HEK293 (cell line): ENCODE measurements around the gene CDKN2A.

Experiments
- CTCF ChIA-PET: fragments of 350-600 bp; formaldehyde crosslinking; extraction: SDS; loops from one replicate; lab custom pipeline; 2021; ENCODE audit warnings: antibody characterized with exemption; lab: Yijun Ruan, JAX
- POLR2A ChIA-PET: fragments of 300-600 bp; formaldehyde crosslinking; extraction: SDS; loops from one replicate; lab custom pipeline; 2020; ENCODE audit warnings: antibody characterized with exemption, inconsistent platforms; lab: Yijun Ruan, JAX
- H3K27ac ChIP-seq: fragments of 200-500 bp; sonication (Bioruptor generic); 2 replicates; pipeline ENCODE4 v1.5.1; 2014; ENCODE audit warnings: low read depth, low read length, control low read depth, inconsistent platforms; ENCODE audit errors: extremely low read depth
- H3K36me3 ChIP-seq, 2 experiments: fragments of 200-500 bp in 1 of 2; sonication (Bioruptor generic) in 1 of 2; 1 replicate in 1 of 2; 2 replicates in 1 of 2; pipeline ENCODE4 v1.5.1; 2014 to 2017; ENCODE audit warnings: inconsistent platforms in 2 of 2, low read length in 2 of 2; ENCODE audit not compliant: control insufficient read depth in 2 of 2, insufficient read depth in 1 of 2
- H3K4me1 ChIP-seq: fragments of 200-500 bp; sonication (Bioruptor generic); 2 replicates; pipeline ENCODE4 v1.5.1; 2014; ENCODE audit warnings: mild to moderate bottlenecking, low read length, inconsistent platforms; ENCODE audit not compliant: control insufficient read depth, insufficient read depth
- H3K4me3 ChIP-seq: 2 replicates; pipeline ENCODE4 v1.5.1; 2011; ENCODE audit warnings: low read depth, mild to moderate bottlenecking, control low read depth, low read length, moderate library complexity
- H3K9me3 ChIP-seq: fragments of 200-500 bp; sonication (Bioruptor generic); 2 replicates; pipeline ENCODE4 v1.5.1; 2014; ENCODE audit warnings: low read depth, low read length, inconsistent platforms; ENCODE audit not compliant: control insufficient read depth, insufficient read depth
- GLIS1 ChIP-seq: fragments of 450-650 bp; formaldehyde crosslinking; IDR thresholded peaks from 2 replicates; pipeline ENCODE4 v1.5.1; 2016; ENCODE audit warnings: missing biosample characterization, missing genetic modification characterization
- PRDM10 ChIP-seq: fragments of 450-650 bp; formaldehyde crosslinking; IDR thresholded peaks from 2 replicates; pipeline ENCODE4 v1.5.1; 2016; ENCODE audit warnings: missing biosample characterization, missing genetic modification characterization
- RBAK ChIP-seq: fragments of 450-650 bp; formaldehyde crosslinking; IDR thresholded peaks from 2 replicates; pipeline ENCODE4 v1.5.1; 2016; ENCODE audit warnings: missing biosample characterization, missing genetic modification characterization
- YY2 ChIP-seq: fragments of 450-650 bp; formaldehyde crosslinking; IDR thresholded peaks from 2 replicates; pipeline ENCODE4 v1.5.1; 2016; ENCODE audit warnings: missing biosample characterization, missing genetic modification characterization
- ZNF10 ChIP-seq: fragments of 450-650 bp; formaldehyde crosslinking; IDR thresholded peaks from 2 replicates; pipeline ENCODE4 v1.5.1; 2017; ENCODE audit warnings: missing biosample characterization, missing genetic modification characterization
- ZNF146 ChIP-seq: fragments of 450-650 bp; formaldehyde crosslinking; IDR thresholded peaks from 2 replicates; pipeline ENCODE4 v1.5.1; 2016; ENCODE audit warnings: missing biosample characterization, missing genetic modification characterization
- ZNF202 ChIP-seq: fragments of 450-650 bp; formaldehyde crosslinking; IDR thresholded peaks from 2 replicates; pipeline ENCODE4 v1.5.1; 2016; ENCODE audit warnings: missing biosample characterization, missing genetic modification characterization, borderline replicate concordance
- ZNF239 ChIP-seq: fragments of 450-650 bp; formaldehyde crosslinking; IDR thresholded peaks from 2 replicates; pipeline ENCODE4 v1.5.1; 2016; ENCODE audit warnings: missing biosample characterization, missing genetic modification characterization
- ZNF24 ChIP-seq: fragments of 450-650 bp; formaldehyde crosslinking; IDR thresholded peaks from 2 replicates; pipeline ENCODE4 v1.5.1; 2016; ENCODE audit warnings: missing biosample characterization, missing genetic modification characterization
- ZNF248 ChIP-seq: fragments of 450-650 bp; formaldehyde crosslinking; IDR thresholded peaks from 2 replicates; pipeline ENCODE4 v1.5.1; 2017; ENCODE audit warnings: missing biosample characterization, missing genetic modification characterization
- ZNF416 ChIP-seq: fragments of 450-650 bp; formaldehyde crosslinking; IDR thresholded peaks from 2 replicates; pipeline ENCODE4 v1.5.1; 2016; ENCODE audit warnings: missing biosample characterization, missing genetic modification characterization
- ZNF514 ChIP-seq: fragments of 450-650 bp; formaldehyde crosslinking; IDR thresholded peaks from 2 replicates; pipeline ENCODE4 v1.5.1; 2016; ENCODE audit warnings: missing biosample characterization, missing genetic modification characterization
- ZNF518A ChIP-seq: fragments of 450-650 bp; formaldehyde crosslinking; conservative IDR thresholded peaks from 2 replicates; pipeline ENCODE4 v1.5.1; 2016; ENCODE audit warnings: low read depth, missing biosample characterization, missing genetic modification characterization
- ZNF596 ChIP-seq: fragments of 450-650 bp; IDR thresholded peaks from 2 replicates; pipeline ENCODE4 v1.5.0; 2018; ENCODE audit warnings: missing biosample characterization, mild to moderate bottlenecking, missing genetic modification characterization, moderate library complexity
- ZNF610 ChIP-seq: fragments of 450-650 bp; formaldehyde crosslinking; IDR thresholded peaks from 2 replicates; pipeline ENCODE4 v1.5.1; 2016; ENCODE audit warnings: missing biosample characterization, missing genetic modification characterization, borderline replicate concordance
- ZNF654 ChIP-seq: fragments of 450-650 bp; formaldehyde crosslinking; IDR thresholded peaks from 2 replicates; pipeline ENCODE4 v1.5.1; 2016; ENCODE audit warnings: low read depth, missing biosample characterization, missing genetic modification characterization
- ZNF660 ChIP-seq: fragments of 450-650 bp; IDR thresholded peaks from 2 replicates; pipeline ENCODE4 v1.5.1; 2018; ENCODE audit warnings: missing biosample characterization, mild to moderate bottlenecking, missing genetic modification characterization
- ZNF664 ChIP-seq: fragments of 450-650 bp; formaldehyde crosslinking; IDR thresholded peaks from 2 replicates; pipeline ENCODE4 v1.5.1; 2016; ENCODE audit warnings: missing biosample characterization, missing genetic modification characterization
- ZSCAN18 ChIP-seq: fragments of 450-650 bp; formaldehyde crosslinking; IDR thresholded peaks from 2 replicates; pipeline ENCODE4 v1.5.1; 2016; ENCODE audit warnings: missing biosample characterization, missing genetic modification characterization
- ZSCAN4 ChIP-seq: fragments of 450-650 bp; formaldehyde crosslinking; IDR thresholded peaks from 2 replicates; pipeline ENCODE4 v1.5.1; 2017; ENCODE audit warnings: missing biosample characterization, missing genetic modification characterization

CDKN2A gene

GRCh38 chr9:21998026-21998425 lies 3.8 kb upstream of the CDKN2A start (continued):
- TF ChIP-seq ZSCAN18 (no peak), ZNF416 (tag by site-specific recombination) (no peak), ZNF654 (tag by site-specific recombination) (no peak), ZNF239 (tag by site-specific recombination) (no peak), ZNF248 (tag by site-specific recombination) (no peak), ZNF146 (tag by site-specific recombination) (no peak), ZNF610 (tag by site-specific recombination) (no peak), YY2 (tag by site-specific recombination) (no peak)

GRCh38 chr9:21997480-21997879 lies 3.3 kb upstream of the CDKN2A start:
- peaks cover 13% of the 10 kb centered on the region; the same call in 1 of the 2 replicates for H3K4me1 ChIP-seq
- ChIA-PET CTCF (interaction anchor here (0.6 to 4.3 kb wide), 4 partner anchors 10 to 191 kb away, joined by 3 to 29 read pairs (median 4); partner anchors contain the start of gene CDKN2B), POLR2A (interaction anchor here (0.6 to 7.6 kb wide), 2 partner anchors 10 to 86 kb away, joined by 3 to 156 read pairs; partner anchors contain the start of gene CDKN2B)
- H3K36me3 ChIP-seq, result no peaks in the 10 kb centered on the region; a peak in 1 of 3 replicates
- H3K9me3 ChIP-seq, result no peaks in the 10 kb centered on the region
- H3K4me3 ChIP-seq, result peak overlapping the region; percentile 59; the same call in 1 of the 2 replicates
- TF ChIP-seq ZNF660 (no peak), ZNF518A (tag by site-specific recombination) (no peak), ZNF202 (tag by site-specific recombination) (no peak), RBAK (tag by site-specific recombination) (no peak), ZNF24 (tag by site-specific recombination) (no peak), ZNF596 (peak; percentile 63), ZNF664 (tag by site-specific recombination) (peak; percentile 53; the same call in 1 of the 2 replicates), GLIS1 (no peak), ZNF514 (tag by site-specific recombination) (no peak), ZNF10 (tag by site-specific recombination) (peak; percentile 91)
- H3K27ac ChIP-seq, result no peak overlapping the region

GRCh38 chr9:21996858-21997257 lies 2.7 kb upstream of the CDKN2A start:
- CTCF ChIA-PET, result interaction anchor here (0.6 to 5.9 kb wide), 7 partner anchors 11 to 309 kb away, joined by 3 to 30 read pairs (median 4); partner anchors contain the start of gene CDKN2B
- H3K27ac ChIP-seq, result peak overlapping the region; percentile 99

More at GRCh38 chr9:21996858-21997257, 2.7 kb upstream of the CDKN2A start:
- H3K4me1 ChIP-seq, result peaks cover 8% of the 10 kb centered on the region; the same call in 1 of the 2 replicates
- POLR2A ChIA-PET, result interaction anchor here (0.8 to 7.6 kb wide), 8 partner anchors 8 to 247 kb away, joined by 3 to 156 read pairs (median 5); partner anchors contain the start of gene CDKN2B
- no peaks in the 10 kb centered on the region for H3K36me3 ChIP-seq
- TF ChIP-seq ZSCAN4 (tag by site-specific recombination) (0 out of 2 replicates have a peak, but pooled peaks have one; percentile 45), ZNF416 (tag by site-specific recombination) (no peak), PRDM10 (tag by site-specific recombination) (peak; percentile 51; the same call in 1 of the 2 replicates)
- peak overlapping the region; percentile 59 for H3K4me3 ChIP-seq
- H3K9me3 ChIP-seq, result no peaks in the 10 kb centered on the region
